ENCODE data around the gene C9orf43. TPM values are rescaled to one million over a fixed set of nuclear protein-coding genes. Genes with fewer than 3 reads are reported as not detected.
A peak's percentile ranks its signal among the peaks of the same experiment; 100 is the strongest.

Gene C9orf43
- total RNA-seq, 5 donors from 2014 or later (not counting 1 experiment from before 2014, with no cell fraction given), result 0.28 to 1.1 (median 0.82) TPM

- no peaks in the 10 kb centered on the region for H3K27me3 Mint-ChIP-seq
Measured at GRCh38 chr9:113456235-113456634, 45.7 kb downstream of the C9orf43 start.

GRCh38 chr9:113461285-113461684, 50.7 kb downstream of the C9orf43 start:
- Histone ChIP-seq H3K4me3 (ENCODE audit: control insufficient read depth in 1 of 2, extremely low read depth in 1 of 2, low read length in 1 of 2) (no peak overlapping the region), H3K27me3 (replicated peaks in 1 of 2; ENCODE audit: control insufficient read depth in 2 of 2, extremely low read depth in 1 of 2, insufficient read depth in 2 of 2, low read length in 1 of 2) (no peaks in the 10 kb centered on the region), H3K9me3 (no peaks in the 10 kb centered on the region), H3K27ac (ENCODE audit: low read length) (no peak overlapping the region), H3K4me1 (ENCODE audit: control insufficient read depth in 1 of 2, extremely low read depth in 1 of 2, insufficient read depth in 2 of 2, low read length in 2 of 2) (no peaks in the 10 kb centered on the region), H3K36me3 (ENCODE audit: control insufficient read depth in 2 of 2, extremely low read depth in 1 of 2, insufficient read depth in 1 of 2, low read length in 1 of 2) (no peaks in the 10 kb centered on the region)
- WGBS (ENCODE audit: insufficient coverage), result no CpG with 5 or more reads among the region's 3 CpGs
- Mint-ChIP-seq H3K4me1 (peaks cover 0 to 2% (median 0%) of the 10 kb centered on the region in 3 donors), H3K36me3 (no peaks in the 10 kb centered on the region), H3K4me3 (no peak overlapping the region), H3K27me3 (no peaks in the 10 kb centered on the region), H3K27ac (no peak overlapping the region), H3K9me3 (no peaks in the 10 kb centered on the region)
- ChIA-PET CTCF (no interaction called here), POLR2A (interaction anchor here in 1 of 2 donors (0.5 kb wide), 1 partner anchor 11 kb away, joined by 3 read pairs; no protein-coding TSS in a partner anchor)
- DNase-seq (no peak), ATAC-seq (replicated peaks in 1 of 4) (no peak)

More at GRCh38 chr9:113456235-113456634, 45.7 kb downstream of the C9orf43 start:
- DNase-seq, result no peak
- Mint-ChIP-seq H3K4me1 (no peaks in the 10 kb centered on the region), H3K27ac (no peak overlapping the region), H3K4me3 (no peak overlapping the region), H3K9me3 (no peaks in the 10 kb centered on the region), H3K36me3 (no peaks in the 10 kb centered on the region)
- ATAC-seq (replicated peaks in 1 of 4), result no peak
- ChIA-PET CTCF (no interaction called here), POLR2A (interaction anchor here in 1 of 2 donors (0.5 kb wide), 1 partner anchor 63 kb away, joined by 3 read pairs; no protein-coding TSS in a partner anchor)
- Histone ChIP-seq H3K4me3 (ENCODE audit: control insufficient read depth in 1 of 2, extremely low read depth in 1 of 2, low read length in 1 of 2) (no peak overlapping the region), H3K27ac (ENCODE audit: low read length) (no peak overlapping the region), H3K36me3 (ENCODE audit: control insufficient read depth in 2 of 2, extremely low read depth in 1 of 2, insufficient read depth in 1 of 2, low read length in 1 of 2) (no peaks in the 10 kb centered on the region), H3K9me3 (no peaks in the 10 kb centered on the region), H3K4me1 (ENCODE audit: control insufficient read depth in 1 of 2, extremely low read depth in 1 of 2, insufficient read depth in 2 of 2, low read length in 2 of 2) (no peaks in the 10 kb centered on the region), H3K27me3 (replicated peaks in 1 of 2; ENCODE audit: control insufficient read depth in 2 of 2, extremely low read depth in 1 of 2, insufficient read depth in 2 of 2, low read length in 1 of 2) (no peaks in the 10 kb centered on the region)
- WGBS (ENCODE audit: insufficient coverage), result no CpG with 5 or more reads among the region's 2 CpGs

GRCh38 chr9:113461943-113462342, 51.4 kb downstream of the C9orf43 start:
- Histone ChIP-seq H3K4me1 (ENCODE audit: control insufficient read depth in 1 of 2, extremely low read depth in 1 of 2, insufficient read depth in 2 of 2, low read length in 2 of 2) (no peaks in the 10 kb centered on the region), H3K9me3 (no peaks in the 10 kb centered on the region), H3K27ac (ENCODE audit: low read length) (no peak overlapping the region), H3K36me3 (ENCODE audit: control insufficient read depth in 2 of 2, extremely low read depth in 1 of 2, insufficient read depth in 1 of 2, low read length in 1 of 2) (no peaks in the 10 kb centered on the region), H3K4me3 (ENCODE audit: control insufficient read depth in 1 of 2, extremely low read depth in 1 of 2, low read length in 1 of 2) (no peak overlapping the region), H3K27me3 (replicated peaks in 1 of 2; ENCODE audit: control insufficient read depth in 2 of 2, extremely low read depth in 1 of 2, insufficient read depth in 2 of 2, low read length in 1 of 2) (no peaks in the 10 kb centered on the region)
- ATAC-seq (replicated peaks in 1 of 4) (no peak), DNase-seq (no peak)
- H3K36me3 Mint-ChIP-seq, result no peaks in the 10 kb centered on the region
- no peaks in the 10 kb centered on the region for H3K27me3 Mint-ChIP-seq
- H3K4me1 Mint-ChIP-seq, result peaks cover 0 to 2% (median 0%) of the 10 kb centered on the region in 3 donors
- H3K4me3 Mint-ChIP-seq, result no peak overlapping the region
- WGBS (ENCODE audit: insufficient coverage), result 100% methylated on average over 3 of the region's 4 CpGs
- ChIA-PET POLR2A (no interaction called here), CTCF (no interaction called here)
- H3K9me3 Mint-ChIP-seq, result no peaks in the 10 kb centered on the region
- no peak overlapping the region for H3K27ac Mint-ChIP-seq

DNA sequence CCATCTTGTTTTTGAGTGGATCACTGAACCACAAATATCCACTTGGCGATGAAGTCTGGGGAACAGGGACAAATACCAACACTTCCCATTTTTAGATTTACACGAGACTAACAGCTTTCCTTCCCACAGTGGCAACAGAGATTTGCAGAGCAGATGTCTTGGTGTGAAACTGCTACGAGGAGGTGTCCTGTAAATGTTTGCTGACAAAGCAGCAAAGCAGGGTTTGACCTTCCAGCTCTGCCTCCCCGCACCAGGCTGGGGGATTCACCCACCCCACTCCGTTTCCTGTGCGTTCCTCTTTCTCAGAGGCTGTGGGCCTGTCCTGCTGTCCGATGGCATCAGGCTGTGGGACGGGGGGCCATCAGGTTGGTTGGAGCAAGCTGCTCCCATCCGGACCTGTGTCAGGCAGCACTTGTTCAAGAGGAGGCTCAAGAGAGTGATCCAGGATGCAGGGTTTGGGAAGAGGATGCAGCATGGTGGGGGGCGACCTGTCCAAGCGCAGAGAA, 52.3 kb downstream of the C9orf43 start:
- Histone ChIP-seq H3K27ac (ENCODE audit: low read length) (no peak overlapping the region), H3K4me1 (ENCODE audit: control insufficient read depth in 1 of 2, extremely low read depth in 1 of 2, insufficient read depth in 2 of 2, low read length in 2 of 2) (no peaks in the 10 kb centered on the region), H3K9me3 (no peaks in the 10 kb centered on the region), H3K36me3 (ENCODE audit: control insufficient read depth in 2 of 2, extremely low read depth in 1 of 2, insufficient read depth in 1 of 2, low read length in 1 of 2) (no peaks in the 10 kb centered on the region), H3K27me3 (replicated peaks in 1 of 2; ENCODE audit: control insufficient read depth in 2 of 2, extremely low read depth in 1 of 2, insufficient read depth in 2 of 2, low read length in 1 of 2) (no peaks in the 10 kb centered on the region), H3K4me3 (ENCODE audit: control insufficient read depth in 1 of 2, extremely low read depth in 1 of 2, low read length in 1 of 2) (no peak overlapping the region)
- no peaks in the 10 kb centered on the region for H3K27me3 Mint-ChIP-seq
- H3K4me1 Mint-ChIP-seq, result peaks cover 0 to 2% (median 0%) of the 10 kb centered on the region in 3 donors
- no peak overlapping the region for H3K4me3 Mint-ChIP-seq
- CTCF ChIA-PET, result interaction anchor here in 1 of 2 donors (0.6 kb wide), 1 partner anchor 33 kb away, joined by 6 read pairs; no protein-coding TSS in a partner anchor
- H3K36me3 Mint-ChIP-seq, result peaks cover 5% of the 10 kb centered on the region
- DNase-seq, result no peak
- 100% methylated on average over 5 of the region's 11 CpGs for WGBS (ENCODE audit: insufficient coverage)
- H3K27ac Mint-ChIP-seq, result no peak overlapping the region
- peaks cover 0 to 4% (median 0%) of the 10 kb centered on the region in 3 donors for H3K9me3 Mint-ChIP-seq
- ATAC-seq (replicated peaks in 1 of 4), result no peak
- POLR2A ChIA-PET, result no interaction called here

- Histone ChIP-seq H3K27me3 (replicated peaks in 1 of 2; ENCODE audit: control insufficient read depth in 2 of 2, extremely low read depth in 1 of 2, insufficient read depth in 2 of 2, low read length in 1 of 2) (no peaks in the 10 kb centered on the region), H3K9me3 (no peaks in the 10 kb centered on the region), H3K4me1 (ENCODE audit: control insufficient read depth in 1 of 2, extremely low read depth in 1 of 2, insufficient read depth in 2 of 2, low read length in 2 of 2) (no peaks in the 10 kb centered on the region), H3K27ac (ENCODE audit: low read length) (no peak within 1 kb of the TSS), H3K4me3 (ENCODE audit: control insufficient read depth in 1 of 2, extremely low read depth in 1 of 2, low read length in 1 of 2) (no peak within 1 kb of the TSS), H3K36me3 (ENCODE audit: control insufficient read depth in 2 of 2, extremely low read depth in 1 of 2, insufficient read depth in 1 of 2, low read length in 1 of 2) (no peaks in the 10 kb centered on the region)
- Mint-ChIP-seq H3K36me3 (peaks cover 5% of the 10 kb centered on the region), H3K27me3 (no peaks in the 10 kb centered on the region), H3K9me3 (peaks cover 0 to 8% (median 0%) of the 10 kb centered on the region in 3 donors), H3K4me3 (peak within 1 kb of the TSS in 1 of 3 donors; percentile 7), H3K27ac (peak within 1 kb of the TSS in 1 of 2 donors; percentile 13), H3K4me1 (peaks cover 0 to 2% (median 0%) of the 10 kb centered on the region in 3 donors)
- WGBS (ENCODE audit: insufficient coverage), result 94% methylated on average over 49 of the region's 55 CpGs
- CTCF ChIA-PET, result interaction anchor here in 1 of 2 donors (0.6 kb wide), 1 partner anchor 18 kb away, joined by 3 read pairs; no protein-coding TSS in a partner anchor
- ATAC-seq (replicated peaks in 1 of 4) (peak in 1 of 4 experiments; percentile 55), DNase-seq (peak in 1 of 35 experiments; percentile 4)
- POLR2A ChIA-PET, result no interaction called here
Measured at GRCh38 chr9:113463418-113464285, 53.1 kb downstream of the C9orf43 start, which contains the start of gene RGS3. TSS of gene RGS3 (plus strand) at chr9:113463727. CDS start at chr9:113463803, 76 bp downstream.

- peaks cover 0 to 2% (median 0%) of the 10 kb centered on the region in 3 donors for H3K4me1 Mint-ChIP-seq
- peak overlapping the region in 1 of 2 donors; percentile 13 for H3K27ac Mint-ChIP-seq
- H3K4me3 Mint-ChIP-seq, result no peak overlapping the region
- CTCF ChIA-PET, result no interaction called here
- no peak overlapping the region for H3K4me3 ChIP-seq (ENCODE audit: control insufficient read depth in 1 of 2, extremely low read depth in 1 of 2, low read length in 1 of 2)
- H3K36me3 Mint-ChIP-seq, result peaks cover 5% of the 10 kb centered on the region
- POLR2A ChIA-PET, result no interaction called here
- no peak overlapping the region for H3K27ac ChIP-seq (ENCODE audit: low read length)
- H3K9me3 Mint-ChIP-seq, result peaks cover 0 to 8% (median 0%) of the 10 kb centered on the region in 3 donors
- H3K27me3 Mint-ChIP-seq, result no peaks in the 10 kb centered on the region
- WGBS (ENCODE audit: insufficient coverage), result no CpG with 5 or more reads among the region's 1 CpG
- no peaks in the 10 kb centered on the region for H3K9me3 ChIP-seq
- no peak for DNase-seq
- H3K36me3 ChIP-seq (ENCODE audit: control insufficient read depth in 2 of 2, extremely low read depth in 1 of 2, insufficient read depth in 1 of 2, low read length in 1 of 2), result no peaks in the 10 kb centered on the region
- H3K4me1 ChIP-seq (ENCODE audit: control insufficient read depth in 1 of 2, extremely low read depth in 1 of 2, insufficient read depth in 2 of 2, low read length in 2 of 2), result no peaks in the 10 kb centered on the region
- no peaks in the 10 kb centered on the region for H3K27me3 ChIP-seq (replicated peaks in 1 of 2; ENCODE audit: control insufficient read depth in 2 of 2, extremely low read depth in 1 of 2, insufficient read depth in 2 of 2, low read length in 1 of 2)
- no peak for ATAC-seq (replicated peaks in 1 of 4)
Measured at GRCh38 chr9:113464286-113464660, 53.7 kb downstream of the C9orf43 start.

Data from T-cell (primary cell).